Thyroid gland (tissue), 4 donors: Measurements from ENCODE around the gene NUDT13.

Experiments used
- POLR2A ChIP-seq, 2 donors: fragments of 450-650 bp; IDR thresholded peaks; one replicate each; pipeline ENCODE4 v1.6.1; 2017; ENCODE audit warnings: antibody characterized with exemption in 2 of 2, mild to moderate bottlenecking in 2 of 2, moderate library complexity in 1 of 2
- TF ChIP-seq, protein P1 (sequence below), 6 experiments: fragments of 200-600 bp in 3 of 6; fragments of 450-650 bp in 3 of 6; sonication (generic) in 3 of 6; IDR thresholded peaks; one replicate each; pipeline ENCODE4 v1.5.1; 2016 to 2019; ENCODE audit warnings: antibody characterized with exemption in 6 of 6, mild to moderate bottlenecking in 2 of 6, inconsistent platforms in 1 of 6, moderate library complexity in 1 of 6

DNA sequence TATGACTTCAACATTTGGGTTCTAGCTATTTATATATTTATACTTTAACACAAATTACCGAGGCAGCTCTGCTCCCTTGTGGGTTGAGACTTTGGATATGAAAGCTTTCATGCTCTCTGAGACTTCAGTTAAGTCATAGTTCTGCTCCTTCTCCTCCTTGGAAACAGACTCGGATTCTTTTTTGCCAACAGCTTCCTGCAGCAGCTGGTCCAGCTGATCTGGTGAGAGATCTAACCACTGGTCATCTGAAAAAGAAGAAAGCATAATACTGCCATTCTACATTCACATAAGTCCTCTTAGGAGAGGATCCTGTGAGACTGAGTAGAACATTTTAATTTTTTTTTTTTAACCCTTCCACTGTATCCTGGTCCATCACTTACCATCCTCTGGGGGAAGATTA lies 29.0 kb downstream of the NUDT13 start:
- TF ChIP-seq, protein P1, sequence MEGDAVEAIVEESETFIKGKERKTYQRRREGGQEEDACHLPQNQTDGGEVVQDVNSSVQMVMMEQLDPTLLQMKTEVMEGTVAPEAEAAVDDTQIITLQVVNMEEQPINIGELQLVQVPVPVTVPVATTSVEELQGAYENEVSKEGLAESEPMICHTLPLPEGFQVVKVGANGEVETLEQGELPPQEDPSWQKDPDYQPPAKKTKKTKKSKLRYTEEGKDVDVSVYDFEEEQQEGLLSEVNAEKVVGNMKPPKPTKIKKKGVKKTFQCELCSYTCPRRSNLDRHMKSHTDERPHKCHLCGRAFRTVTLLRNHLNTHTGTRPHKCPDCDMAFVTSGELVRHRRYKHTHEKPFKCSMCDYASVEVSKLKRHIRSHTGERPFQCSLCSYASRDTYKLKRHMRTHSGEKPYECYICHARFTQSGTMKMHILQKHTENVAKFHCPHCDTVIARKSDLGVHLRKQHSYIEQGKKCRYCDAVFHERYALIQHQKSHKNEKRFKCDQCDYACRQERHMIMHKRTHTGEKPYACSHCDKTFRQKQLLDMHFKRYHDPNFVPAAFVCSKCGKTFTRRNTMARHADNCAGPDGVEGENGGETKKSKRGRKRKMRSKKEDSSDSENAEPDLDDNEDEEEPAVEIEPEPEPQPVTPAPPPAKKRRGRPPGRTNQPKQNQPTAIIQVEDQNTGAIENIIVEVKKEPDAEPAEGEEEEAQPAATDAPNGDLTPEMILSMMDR (IDR thresholded peaks at IDR 0.05), result no peak
- TF ChIP-seq POLR2A (IDR thresholded peaks at IDR 0.05), result no peak
